Neural progenitor cell (in vitro differentiated cells): ENCODE results near the gene ATP2B3. TPM values are rescaled to one million over a fixed set of nuclear protein-coding genes. Genes with fewer than 3 reads are reported as not detected.

Source experiments
- DNase-seq: peaks from one replicate; pipeline ENCODE4 v3.0.0-alpha.2; 2016; ENCODE audit warnings: low spot score
- H2AFZ ChIP-seq: fragments of 200-600 bp; sonication (generic); replicated peaks from 2 replicates; pipeline ENCODE4 v1.6.1; 2016; ENCODE audit warnings: antibody characterized with exemption
- H3F3A ChIP-seq: fragments of 200-600 bp; sonication (generic); 2 replicates; pipeline ENCODE4 v1.6.1; 2016; ENCODE audit warnings: antibody characterized with exemption, low read depth
- H3K27ac ChIP-seq: fragments of 200-600 bp; sonication (generic); 2 replicates; pipeline ENCODE4 v1.5.1; 2016; ENCODE audit warnings: mild to moderate bottlenecking
- H3K27me3 ChIP-seq: fragments of 200-600 bp; sonication (generic); 2 replicates; pipeline ENCODE4 v1.6.1; 2016; ENCODE audit warnings: mild to moderate bottlenecking, moderate library complexity
- H3K36me3 ChIP-seq: fragments of 200-600 bp; sonication (generic); 2 replicates; pipeline ENCODE4 v1.5.1; 2016
- H3K4me1 ChIP-seq: fragments of 200-600 bp; sonication (generic); 2 replicates; pipeline ENCODE4 v1.6.1; 2016; ENCODE audit warnings: mixed run types
- H3K4me2 ChIP-seq: fragments of 200-600 bp; sonication (generic); 2 replicates; pipeline ENCODE4 v1.6.1; 2016
- H3K4me3 ChIP-seq: fragments of 200-600 bp; sonication (generic); 2 replicates; pipeline ENCODE4 v1.5.1; 2016
- H3K79me2 ChIP-seq: fragments of 200-600 bp; sonication (generic); 2 replicates; pipeline ENCODE4 v1.6.1; 2016; ENCODE audit warnings: low read depth
- H3K9ac ChIP-seq: fragments of 200-600 bp; sonication (generic); 2 replicates; pipeline ENCODE4 v1.6.1; 2016
- H3K9me3 ChIP-seq: fragments of 200-600 bp; sonication (generic); 2 replicates; pipeline ENCODE4 v1.5.1; 2016; ENCODE audit warnings: low read depth
- H4K20me1 ChIP-seq: fragments of 200-600 bp; sonication (generic); 2 replicates; pipeline ENCODE4 v1.6.1; 2016; ENCODE audit warnings: low read depth
- H3K27ac Mint-ChIP-seq: 3 replicates; pipeline ENCODE4 v1.8.0; 2021; ENCODE audit warnings: mixed read lengths
- H3K27me3 Mint-ChIP-seq: 2 replicates; pipeline ENCODE4 v1.8.0; 2022; ENCODE audit warnings: low read depth, mild to moderate bottlenecking, inconsistent platforms, moderate library complexity, mixed read lengths; ENCODE audit not compliant: insufficient read depth
- H3K36me3 Mint-ChIP-seq: 3 replicates; pipeline ENCODE4 v1.8.0; 2021; ENCODE audit warnings: mixed read lengths
- H3K4me1 Mint-ChIP-seq: 3 replicates; pipeline ENCODE4 v1.8.0; 2021; ENCODE audit warnings: mixed read lengths
- H3K4me3 Mint-ChIP-seq: 3 replicates; pipeline ENCODE4 v1.8.0; 2021; ENCODE audit warnings: mild to moderate bottlenecking, moderate library complexity, mixed read lengths
- H3K9me3 Mint-ChIP-seq: 3 replicates; pipeline ENCODE4 v1.8.0; 2020; ENCODE audit warnings: mixed read lengths
- EZH2 ChIP-seq: fragments of 200-600 bp; sonication (generic); IDR thresholded peaks from 2 replicates; pipeline ENCODE4 v1.6.1; 2017; ENCODE audit warnings: antibody characterized with exemption, mild to moderate bottlenecking, moderate library complexity
- EZH2phosphoT487 ChIP-seq: fragments of 200-600 bp; sonication (generic); IDR thresholded peaks from 2 replicates; pipeline ENCODE4 v1.6.1; 2017; ENCODE audit warnings: antibody characterized with exemption
- total RNA-seq: library from RNA; depleted of rRNA; stranded (reverse); fragments of >200 nt; gene quantifications from 2 replicates; pipeline ENCODE4 v1.2.3, GENCODE V29; 2015; ENCODE audit warnings: low replicate concordance
- TF ChIP-seq, protein P1 (sequence below): fragments of 200-600 bp; sonication (generic); IDR thresholded peaks from 2 replicates; pipeline ENCODE4 v1.5.1; 2017; ENCODE audit warnings: antibody characterized with exemption, mild to moderate bottlenecking

ATP2B3 gene
- total RNA-seq, 1 donor from 2014 or later = not detected

DNA sequence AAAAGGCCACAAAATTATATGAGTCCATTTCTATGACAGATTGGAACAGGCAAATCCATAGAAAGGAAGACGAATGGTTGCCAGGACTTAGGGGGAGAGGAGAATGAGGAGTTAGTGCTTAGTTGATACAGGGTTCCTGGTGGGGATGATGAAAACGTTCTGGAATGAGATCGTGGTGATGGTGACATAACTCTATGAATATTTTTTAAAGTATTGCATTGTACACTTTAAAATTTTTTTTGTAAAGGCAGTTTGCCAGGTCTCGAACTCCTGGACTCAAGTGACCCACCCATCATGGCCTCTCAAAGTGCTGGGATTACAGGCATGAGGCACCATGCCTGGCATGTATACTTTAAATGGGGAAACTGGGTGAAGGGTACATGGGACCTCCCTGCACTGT lies 91.4 kb downstream of the ATP2B3 start:
- H3K4me3 Mint-ChIP-seq = peak overlapping the region; percentile 68
- H3K9me3 Mint-ChIP-seq = peaks cover 28% of the 10 kb centered on the region
- H4K20me1 ChIP-seq = no peaks in the 10 kb centered on the region

DNA sequence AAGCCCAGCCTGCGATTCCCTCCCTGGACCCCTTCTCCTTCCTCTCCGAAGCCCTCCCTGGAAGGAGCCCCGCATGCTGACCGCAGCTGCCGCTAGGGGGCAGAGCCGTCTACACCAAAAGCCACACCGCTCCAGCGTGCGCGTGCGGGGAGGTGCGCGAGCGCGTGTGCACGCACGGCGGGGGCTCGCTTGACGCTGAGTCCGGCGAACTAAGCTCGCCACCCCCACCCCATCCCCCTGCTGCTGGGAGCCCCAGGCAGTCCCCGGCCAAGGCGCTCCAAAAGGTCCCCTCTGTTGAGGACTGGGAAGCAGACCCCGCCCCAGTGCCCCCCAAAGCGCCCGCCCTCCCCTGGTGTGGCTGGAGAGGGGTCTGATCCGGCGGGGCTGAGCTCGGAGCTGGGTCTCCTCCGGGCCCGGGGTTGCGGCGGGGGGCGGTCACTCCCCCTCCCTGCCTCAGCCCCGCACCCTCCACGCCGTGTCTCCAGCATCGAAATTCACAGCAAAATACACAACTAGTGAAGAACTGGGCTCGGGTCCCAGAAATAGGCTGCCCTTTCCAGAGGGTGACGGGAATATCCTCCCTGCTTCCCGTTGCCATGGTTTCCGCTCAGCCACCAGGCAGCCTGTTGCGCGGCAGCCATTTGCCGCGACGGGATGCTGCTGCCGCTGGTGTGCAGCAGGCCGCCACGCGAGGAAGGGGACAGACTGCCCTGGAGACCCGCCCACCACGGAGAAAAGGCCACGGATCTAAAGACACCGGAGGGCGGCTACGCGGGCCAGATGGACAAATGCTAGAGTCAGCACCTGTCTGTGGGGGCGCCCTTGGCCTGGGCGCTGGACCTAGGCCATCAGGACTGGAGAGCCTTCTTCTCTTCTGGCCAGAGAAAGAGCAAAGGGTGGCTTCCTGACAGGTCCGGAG lies 92.7 kb downstream of the ATP2B3 start:
- Histone ChIP-seq H3K79me2 (no peaks in the 10 kb centered on the region), H4K20me1 (no peaks in the 10 kb centered on the region), H3K36me3 (no peaks in the 10 kb centered on the region), H3K9me3 (no peaks in the 10 kb centered on the region), H3K4me3 (peak overlapping the region; percentile 45), H3K27me3 (peaks cover 89% of the 10 kb centered on the region), H3K4me2 (peak overlapping the region; percentile 64), H2AFZ (no peak overlapping the region), H3K4me1 (no peaks in the 10 kb centered on the region), H3F3A (peaks cover 4% of the 10 kb centered on the region), H3K27ac (no peak overlapping the region), H3K9ac (no peak overlapping the region)
- no peak overlapping the region for H3K27ac Mint-ChIP-seq
- H3K9me3 Mint-ChIP-seq = peaks cover 28% of the 10 kb centered on the region
- H3K27me3 Mint-ChIP-seq = peaks cover 23% of the 10 kb centered on the region
- peak overlapping the region; percentile 79 for H3K4me3 Mint-ChIP-seq
- peak; percentile 86 for DNase-seq
- H3K36me3 Mint-ChIP-seq = no peaks in the 10 kb centered on the region
- peaks cover 2% of the 10 kb centered on the region for H3K4me1 Mint-ChIP-seq
- TF ChIP-seq EZH2 = no peak
- TF ChIP-seq EZH2phosphoT487 = no peak
- TF ChIP-seq, protein P1, sequence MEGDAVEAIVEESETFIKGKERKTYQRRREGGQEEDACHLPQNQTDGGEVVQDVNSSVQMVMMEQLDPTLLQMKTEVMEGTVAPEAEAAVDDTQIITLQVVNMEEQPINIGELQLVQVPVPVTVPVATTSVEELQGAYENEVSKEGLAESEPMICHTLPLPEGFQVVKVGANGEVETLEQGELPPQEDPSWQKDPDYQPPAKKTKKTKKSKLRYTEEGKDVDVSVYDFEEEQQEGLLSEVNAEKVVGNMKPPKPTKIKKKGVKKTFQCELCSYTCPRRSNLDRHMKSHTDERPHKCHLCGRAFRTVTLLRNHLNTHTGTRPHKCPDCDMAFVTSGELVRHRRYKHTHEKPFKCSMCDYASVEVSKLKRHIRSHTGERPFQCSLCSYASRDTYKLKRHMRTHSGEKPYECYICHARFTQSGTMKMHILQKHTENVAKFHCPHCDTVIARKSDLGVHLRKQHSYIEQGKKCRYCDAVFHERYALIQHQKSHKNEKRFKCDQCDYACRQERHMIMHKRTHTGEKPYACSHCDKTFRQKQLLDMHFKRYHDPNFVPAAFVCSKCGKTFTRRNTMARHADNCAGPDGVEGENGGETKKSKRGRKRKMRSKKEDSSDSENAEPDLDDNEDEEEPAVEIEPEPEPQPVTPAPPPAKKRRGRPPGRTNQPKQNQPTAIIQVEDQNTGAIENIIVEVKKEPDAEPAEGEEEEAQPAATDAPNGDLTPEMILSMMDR = peak; percentile 76

More for the DNA sequence above, 91.4 kb downstream of the ATP2B3 start:
- Histone ChIP-seq H3K27ac (no peak overlapping the region), H3K79me2 (no peaks in the 10 kb centered on the region), H3K27me3 (peaks cover 75% of the 10 kb centered on the region), H3K4me3 (no peak overlapping the region), H3K4me1 (no peaks in the 10 kb centered on the region), H3K9me3 (no peaks in the 10 kb centered on the region), H2AFZ (no peak overlapping the region), H3F3A (peaks cover 4% of the 10 kb centered on the region), H3K9ac (no peak overlapping the region), H3K36me3 (no peaks in the 10 kb centered on the region), H3K4me2 (no peak overlapping the region)
- Mint-ChIP-seq H3K36me3 (no peaks in the 10 kb centered on the region), H3K4me1 (peaks cover 2% of the 10 kb centered on the region), H3K27ac (no peak overlapping the region), H3K27me3 (peaks cover 21% of the 10 kb centered on the region)
- no peak for DNase-seq
- TF ChIP-seq EZH2phosphoT487 (no peak), EZH2 (no peak)
- TF ChIP-seq, protein P1 = no peak

DNA sequence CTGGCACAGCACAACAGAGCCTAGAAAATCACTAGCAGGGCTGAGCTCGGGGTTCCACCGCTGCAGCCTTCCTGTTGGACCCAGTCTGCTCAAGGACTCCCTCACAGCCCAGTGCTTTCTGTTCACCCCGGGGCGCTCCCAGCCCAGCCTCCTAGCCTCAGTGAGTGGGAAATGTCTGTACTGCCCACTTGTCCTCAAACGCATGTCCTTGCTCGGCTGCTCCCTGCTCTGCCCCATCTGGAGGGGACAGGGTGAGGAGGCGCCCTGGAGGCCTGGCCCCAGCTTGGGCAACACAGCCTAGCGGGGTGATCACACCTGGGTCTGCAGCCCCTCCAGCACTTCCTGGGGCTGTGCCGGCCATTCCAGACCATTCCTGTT lies 93.4 kb downstream of the ATP2B3 start:
- H3F3A ChIP-seq = peaks cover 4% of the 10 kb centered on the region
- Mint-ChIP-seq H3K4me3 (peak overlapping the region; percentile 79), H3K27ac (no peak overlapping the region), H3K9me3 (peaks cover 26% of the 10 kb centered on the region), H3K4me1 (peaks cover 2% of the 10 kb centered on the region), H3K27me3 (peaks cover 23% of the 10 kb centered on the region), H3K36me3 (no peaks in the 10 kb centered on the region)
- H3K4me1 ChIP-seq = no peaks in the 10 kb centered on the region
- H3K9ac ChIP-seq = no peak overlapping the region
- TF ChIP-seq, protein P1 = no peak
- TF ChIP-seq EZH2 (no peak), EZH2phosphoT487 (no peak)
- peak overlapping the region; percentile 64 for H3K4me2 ChIP-seq
- H3K9me3 ChIP-seq = no peaks in the 10 kb centered on the region
- no peaks in the 10 kb centered on the region for H4K20me1 ChIP-seq
- no peaks in the 10 kb centered on the region for H3K79me2 ChIP-seq
- no peaks in the 10 kb centered on the region for H3K36me3 ChIP-seq
- no peak overlapping the region for H2AFZ ChIP-seq
- H3K27me3 ChIP-seq = peaks cover 93% of the 10 kb centered on the region
- no peak for DNase-seq
- no peak overlapping the region for H3K27ac ChIP-seq
- no peak overlapping the region for H3K4me3 ChIP-seq
